NCI-H2227 (cell line): ENCODE data around the gene SUGCT.

Experiments used
- DNase-seq: peaks from one replicate; lab custom pipeline; 2025; ENCODE audit not compliant: unreplicated experiment; lab: John Stamatoyannopoulos, UW

SUGCT gene

DNA sequence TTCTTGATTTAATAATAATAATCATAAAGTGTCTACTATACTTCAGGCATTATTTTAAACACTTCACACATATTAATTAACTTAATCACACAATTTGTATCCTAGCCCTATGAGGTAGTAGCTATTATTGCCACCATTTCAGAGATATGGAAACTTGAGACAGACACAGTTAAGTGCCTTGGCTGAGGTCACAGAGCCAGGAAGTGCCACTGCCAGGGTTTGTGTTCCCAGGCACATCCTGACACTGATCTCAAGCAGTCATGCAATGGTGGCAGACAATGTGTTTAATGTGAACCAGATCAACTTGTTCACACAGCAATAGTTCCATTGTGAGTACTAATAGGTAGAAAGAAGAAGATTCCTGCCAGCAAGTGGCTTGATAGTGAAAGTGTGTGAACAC lies 666.0 kb downstream of the SUGCT start:
- DNase-seq: no peak

DNA sequence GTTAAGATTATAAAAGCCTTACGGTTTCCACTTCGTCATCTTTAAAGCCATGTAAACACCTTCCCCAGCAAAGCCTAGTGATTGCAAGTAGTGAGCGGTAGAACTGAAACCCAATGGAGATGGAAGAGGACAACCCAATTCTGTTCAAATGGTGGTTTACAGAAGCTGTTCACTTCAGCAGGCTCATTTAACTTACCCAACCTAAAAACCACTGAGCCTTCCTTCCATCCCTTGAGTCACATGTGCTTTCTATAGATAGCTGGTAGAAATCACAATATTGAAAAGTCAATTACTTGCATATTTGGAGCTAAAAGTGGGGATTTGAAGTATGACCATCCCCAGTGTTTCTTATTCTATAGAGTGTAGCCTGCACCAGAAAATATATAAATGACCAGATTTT lies 667.7 kb downstream of the SUGCT start:
- no peak for DNase-seq

DNA sequence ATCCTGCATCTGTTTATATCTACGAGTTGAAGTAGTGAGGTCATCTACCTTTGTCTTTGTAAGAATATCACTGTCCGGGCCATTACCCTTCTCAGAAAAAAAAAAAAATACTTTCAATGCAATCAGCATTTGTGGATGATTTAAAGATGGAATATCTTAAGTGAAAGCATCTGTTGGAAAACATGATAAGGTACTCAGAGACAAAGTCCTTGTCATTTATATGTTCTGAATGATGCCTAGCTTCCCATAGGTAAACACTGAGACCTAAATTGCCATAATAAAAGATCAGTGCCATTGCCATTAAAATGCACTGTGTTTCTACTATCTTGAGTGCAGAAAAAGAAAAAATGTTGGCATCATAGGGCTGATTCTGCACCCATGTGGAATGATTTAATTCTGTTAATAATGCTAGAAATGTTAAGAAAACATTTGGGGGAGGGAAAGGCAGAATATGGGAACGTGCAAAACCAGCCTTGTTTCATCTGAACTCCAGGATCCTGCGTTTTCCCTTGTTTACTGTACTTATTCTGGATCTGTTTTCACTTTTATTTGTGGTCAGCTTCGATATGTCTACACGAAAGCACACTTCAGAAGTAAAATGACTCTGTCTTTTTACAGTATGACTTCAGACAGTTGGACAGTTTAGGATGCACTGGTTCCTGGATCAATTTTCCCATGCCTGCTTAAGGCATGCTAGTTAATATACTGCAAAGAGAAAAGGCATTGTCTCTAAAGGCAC lies 669.8 kb downstream of the SUGCT start:
- DNase-seq: no peak

DNA sequence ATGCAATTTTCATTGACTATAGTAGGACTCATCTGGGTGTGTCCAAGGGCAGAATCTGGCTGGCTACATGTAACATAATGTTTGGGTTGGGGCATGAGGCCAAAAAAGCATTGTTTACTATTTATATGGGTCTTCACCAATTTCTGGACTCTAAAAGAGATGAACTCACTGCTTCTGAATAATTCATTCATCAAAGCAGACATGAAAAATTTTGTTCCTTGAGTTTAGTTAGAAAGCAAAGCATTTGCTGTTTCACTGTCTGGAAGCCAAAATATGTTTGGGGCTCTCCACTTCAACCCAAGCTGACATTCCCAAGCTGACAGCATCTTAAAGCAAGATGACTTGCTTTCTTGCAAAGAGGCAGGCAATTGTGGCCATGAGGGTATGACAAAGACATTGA lies 670.6 kb downstream of the SUGCT start:
- no peak for DNase-seq

DNA sequence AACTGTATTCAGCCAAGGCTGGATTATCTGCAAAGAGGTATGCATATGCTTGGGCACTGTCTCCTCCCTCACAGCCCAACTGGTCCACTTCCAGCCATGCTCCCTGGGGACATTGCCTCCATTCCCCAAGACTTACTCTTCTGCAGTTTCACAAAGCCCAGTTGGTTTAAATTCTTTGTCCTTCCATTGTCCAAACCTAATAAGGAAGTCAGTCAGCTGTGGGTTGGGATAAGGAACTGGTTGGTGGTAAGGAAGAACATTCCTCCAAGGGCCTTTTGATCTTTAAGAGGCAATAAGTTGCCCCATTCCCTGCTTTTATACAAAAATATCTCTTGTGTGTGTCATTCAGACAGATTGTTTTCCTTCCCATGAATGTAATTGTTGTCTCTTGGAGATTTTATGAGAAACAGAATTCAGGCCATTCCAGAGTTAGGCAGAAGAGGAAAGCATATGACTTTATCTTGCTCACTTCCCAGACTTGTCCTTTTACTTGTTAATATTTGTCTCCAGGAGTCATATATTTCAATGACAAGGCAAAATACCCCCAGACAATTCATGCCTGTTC lies 673.7 kb downstream of the SUGCT start:
- DNase-seq: no peak

DNA sequence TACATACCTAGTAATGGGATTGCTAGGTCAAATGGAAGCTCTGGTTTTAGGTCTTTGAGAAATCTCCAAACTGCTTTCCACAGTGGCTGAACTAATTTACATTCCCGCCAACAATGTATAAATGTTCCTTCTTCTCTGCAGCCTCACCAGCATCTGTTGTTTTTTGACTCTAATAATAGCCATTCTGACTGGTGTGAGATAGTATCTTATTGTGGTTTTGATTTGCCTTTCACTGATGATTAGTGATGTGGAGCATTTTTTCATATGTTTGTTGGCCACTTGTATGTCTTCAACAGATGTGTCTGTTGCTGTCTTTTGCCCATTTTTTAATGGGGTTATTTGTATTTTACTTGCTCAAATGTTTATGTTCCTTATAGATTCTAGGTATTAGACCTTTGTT lies 675.5 kb downstream of the SUGCT start:
- no peak for DNase-seq

DNA sequence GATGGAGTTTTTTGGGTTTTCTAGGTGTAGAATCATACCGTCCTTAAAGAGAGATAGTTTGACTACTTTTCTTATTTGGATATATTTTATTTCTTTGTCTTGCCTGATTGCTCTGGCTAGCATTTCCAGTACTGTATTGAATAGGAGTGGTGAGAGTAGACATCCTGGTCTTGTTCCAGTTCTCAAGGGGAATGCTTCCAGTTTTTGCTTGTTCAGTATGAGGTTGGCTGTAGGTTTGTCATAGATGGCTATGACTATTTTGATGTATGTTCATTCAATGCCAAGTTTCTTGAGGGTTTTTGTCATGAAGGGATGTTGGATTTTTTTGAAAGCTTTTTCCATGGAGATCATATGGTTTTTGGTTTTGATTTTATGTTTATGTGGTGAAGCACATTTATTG lies 676.9 kb downstream of the SUGCT start:
- no peak for DNase-seq

DNA sequence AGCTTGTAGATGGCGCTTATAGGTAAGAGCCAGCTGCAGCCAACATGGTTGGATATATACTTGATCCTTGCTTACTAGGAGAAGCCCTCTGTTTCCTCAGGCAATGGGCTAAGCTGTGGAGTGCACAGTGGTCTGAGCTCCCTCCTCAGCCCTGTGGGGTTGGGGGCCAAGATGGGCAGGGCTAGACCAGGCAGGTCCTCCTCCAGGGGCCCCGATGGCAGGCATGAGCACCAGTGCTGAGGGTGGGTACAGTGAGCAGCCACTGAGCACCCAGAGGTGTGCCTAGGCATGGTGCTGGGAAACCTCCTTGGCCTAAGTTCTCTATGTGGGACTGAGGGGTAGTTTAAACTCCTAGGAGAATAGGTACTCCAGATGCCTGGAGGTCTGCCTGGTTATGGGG lies 680.2 kb downstream of the SUGCT start:
- DNase-seq: no peak

DNA sequence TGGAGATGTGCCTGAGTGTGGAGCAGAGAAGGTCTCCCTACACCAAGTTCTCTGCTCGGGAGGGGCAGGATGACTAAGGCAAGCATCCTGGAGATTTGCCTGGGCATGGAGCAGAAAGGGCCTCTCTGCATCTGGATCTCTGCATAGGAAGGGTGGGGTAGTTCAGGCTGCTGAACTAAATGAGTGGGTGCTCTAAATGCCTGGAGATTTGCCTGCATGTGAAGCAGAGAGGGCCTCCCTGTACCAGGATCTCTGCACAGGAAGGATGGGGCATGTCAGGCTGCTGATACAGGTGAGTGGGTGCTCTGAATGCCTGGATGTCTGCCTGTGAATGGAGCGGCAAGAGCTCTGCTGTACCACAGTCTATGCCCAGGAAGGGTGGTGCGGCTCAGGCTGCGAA lies 680.7 kb downstream of the SUGCT start:
- no peak for DNase-seq

DNA sequence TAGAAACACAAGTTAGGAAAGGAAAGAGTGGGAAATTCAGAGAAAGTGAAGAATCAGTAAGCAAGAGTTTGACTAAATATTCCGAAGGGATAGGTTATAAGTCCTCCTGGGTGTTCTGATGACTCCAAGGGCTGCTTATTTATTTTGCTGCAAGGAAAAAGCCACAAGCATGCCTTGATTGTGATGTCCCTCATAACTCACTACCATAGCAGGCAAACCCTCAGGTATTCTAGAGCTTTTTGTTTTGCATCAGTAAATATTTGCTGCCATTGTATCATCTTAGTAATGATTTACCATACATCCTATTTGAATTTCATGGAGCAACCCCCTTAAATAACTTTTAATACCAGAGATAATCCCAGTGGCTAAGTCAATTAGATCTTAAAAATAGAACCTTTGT lies 688.1 kb downstream of the SUGCT start:
- no peak for DNase-seq

DNA sequence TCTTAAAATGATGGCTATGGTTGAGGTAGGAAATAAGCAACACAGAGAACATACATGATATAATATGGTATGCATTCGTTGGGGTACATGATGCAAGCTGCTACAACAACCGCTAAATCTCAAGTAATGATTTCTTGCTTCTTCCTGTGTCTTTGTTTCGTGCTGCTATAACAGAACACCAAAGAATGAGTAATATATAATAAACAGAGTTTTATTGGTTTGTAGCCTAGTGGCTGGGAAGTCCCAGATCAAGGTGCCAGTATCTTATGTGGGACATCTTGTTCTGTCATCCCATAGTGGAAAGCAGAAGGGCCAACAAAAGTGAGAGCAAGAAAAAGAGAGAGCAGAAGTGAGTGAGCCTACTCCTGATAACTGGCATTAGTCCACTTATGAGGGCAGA lies 689.7 kb downstream of the SUGCT start:
- DNase-seq: no peak

DNA sequence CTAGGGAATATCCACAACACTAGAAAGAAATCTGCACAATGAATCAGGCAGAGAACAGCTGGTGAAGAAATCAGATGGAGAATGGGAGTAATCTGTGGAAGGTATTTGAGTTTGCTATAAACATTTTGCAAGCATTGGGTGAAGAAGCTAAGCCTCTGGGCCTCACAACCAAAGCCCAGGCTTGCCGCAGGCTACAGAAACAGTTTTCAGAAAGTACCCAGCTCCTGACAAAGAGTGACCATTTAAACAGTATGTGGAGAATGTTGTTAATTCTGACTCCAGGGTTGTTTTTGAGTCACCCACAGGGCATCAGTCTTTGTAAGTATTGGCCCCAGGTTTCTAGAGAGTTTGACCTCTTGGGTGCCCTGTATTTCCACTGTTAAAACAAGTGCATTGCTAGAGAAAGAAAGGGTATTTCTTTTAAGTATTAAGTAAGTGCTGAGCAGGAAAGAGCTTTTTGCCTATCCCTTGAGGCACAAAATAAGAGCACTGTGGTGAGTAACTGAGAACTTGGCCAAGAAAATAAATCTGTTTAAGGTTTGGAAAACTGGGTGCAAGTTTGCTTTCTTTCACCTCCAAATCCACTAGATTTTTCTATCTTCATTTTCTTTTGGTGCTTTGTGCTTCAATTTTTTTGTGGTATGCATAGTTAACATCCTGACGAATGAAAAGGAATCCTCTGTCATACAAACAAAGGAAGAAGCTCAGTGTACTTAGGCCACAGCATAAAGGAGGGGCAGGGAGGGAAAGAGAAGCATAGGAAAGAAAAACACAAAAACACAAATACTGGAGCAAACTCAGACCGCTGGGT lies 691.8 kb downstream of the SUGCT start:
- no peak for DNase-seq

DNA sequence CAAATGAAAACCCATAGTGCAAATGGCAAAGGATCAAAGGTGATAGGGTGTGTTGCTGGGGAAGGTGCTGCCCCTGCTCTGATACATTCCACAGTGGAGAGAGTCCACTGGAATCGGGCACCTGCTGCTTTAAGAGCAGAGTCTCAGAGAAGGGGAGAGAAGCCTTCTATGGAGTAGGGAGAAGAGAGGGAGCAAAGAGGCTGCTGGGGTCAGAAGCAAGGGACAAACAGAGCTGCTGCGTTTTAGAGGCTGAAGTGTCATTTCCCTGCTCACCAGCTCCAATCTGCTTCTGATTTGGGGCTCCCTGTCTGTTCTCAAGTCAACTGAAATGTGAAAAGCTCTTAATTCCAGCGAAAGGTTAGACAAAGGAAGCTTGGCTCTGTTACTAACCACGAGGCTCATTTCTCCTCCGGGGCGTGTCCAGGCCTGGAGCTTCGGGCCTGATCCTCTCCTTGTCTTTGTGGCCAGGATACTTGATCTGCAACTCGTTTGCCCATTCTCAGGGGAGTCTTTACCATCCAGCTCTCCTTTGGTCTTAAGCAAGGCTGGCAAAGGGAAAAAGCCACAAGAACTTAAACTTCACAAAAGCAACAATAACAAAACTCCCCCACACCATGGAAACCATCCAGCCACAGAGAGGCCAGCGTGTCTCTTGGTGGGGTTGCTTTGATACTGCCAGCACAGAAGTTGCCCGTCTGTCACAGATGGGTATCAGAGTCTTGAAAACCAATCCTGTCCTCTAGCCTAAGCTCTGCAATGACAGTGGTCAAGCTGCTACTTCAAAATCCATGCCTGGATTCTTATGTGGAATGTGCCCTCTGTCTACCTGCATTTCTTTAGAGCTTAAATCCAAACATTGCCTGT lies 692.6 kb downstream of the SUGCT start:
- DNase-seq: no peak

DNA sequence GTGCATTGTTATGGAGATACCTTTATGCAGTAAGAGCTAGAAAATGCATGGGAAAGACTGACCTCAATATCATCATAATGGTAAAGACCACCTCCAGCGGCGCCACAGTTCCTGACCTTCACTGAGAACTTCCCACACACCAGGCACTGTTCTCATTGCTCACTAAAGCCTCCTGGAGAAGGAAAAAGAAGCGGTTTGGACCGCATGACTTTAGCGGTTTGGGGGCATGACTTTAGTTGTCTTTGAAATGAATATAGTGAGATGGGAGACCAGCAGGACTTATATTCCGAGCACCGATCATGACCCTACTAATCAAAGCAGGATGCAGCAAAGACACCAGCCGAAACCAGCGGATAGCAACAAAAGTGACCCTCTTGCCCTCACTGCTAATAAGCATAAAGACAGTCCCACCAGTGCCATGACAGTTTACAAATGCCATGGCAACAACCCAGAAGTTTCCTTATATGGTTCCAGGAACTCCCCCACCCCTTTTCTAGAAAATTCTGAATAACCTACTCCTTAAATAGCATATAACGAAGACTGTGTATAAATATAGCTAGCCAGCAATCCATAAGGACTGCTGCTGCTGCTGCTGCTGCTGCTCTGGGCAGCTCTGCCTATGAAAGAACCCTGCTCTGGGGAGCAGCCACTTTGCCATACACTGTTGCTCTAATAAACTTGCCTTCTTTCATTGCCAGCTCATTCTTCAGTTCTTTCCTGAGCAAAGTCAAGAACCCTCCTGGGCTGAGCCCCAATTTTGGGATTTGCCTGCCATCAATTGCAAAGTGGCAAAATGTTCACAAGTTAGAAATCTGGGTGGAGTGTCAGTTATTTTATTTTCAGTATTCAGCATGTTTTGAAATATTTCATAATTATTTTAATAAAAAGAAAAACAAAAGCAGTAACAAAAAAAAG lies 694.1 kb downstream of the SUGCT start:
- no peak for DNase-seq

DNA sequence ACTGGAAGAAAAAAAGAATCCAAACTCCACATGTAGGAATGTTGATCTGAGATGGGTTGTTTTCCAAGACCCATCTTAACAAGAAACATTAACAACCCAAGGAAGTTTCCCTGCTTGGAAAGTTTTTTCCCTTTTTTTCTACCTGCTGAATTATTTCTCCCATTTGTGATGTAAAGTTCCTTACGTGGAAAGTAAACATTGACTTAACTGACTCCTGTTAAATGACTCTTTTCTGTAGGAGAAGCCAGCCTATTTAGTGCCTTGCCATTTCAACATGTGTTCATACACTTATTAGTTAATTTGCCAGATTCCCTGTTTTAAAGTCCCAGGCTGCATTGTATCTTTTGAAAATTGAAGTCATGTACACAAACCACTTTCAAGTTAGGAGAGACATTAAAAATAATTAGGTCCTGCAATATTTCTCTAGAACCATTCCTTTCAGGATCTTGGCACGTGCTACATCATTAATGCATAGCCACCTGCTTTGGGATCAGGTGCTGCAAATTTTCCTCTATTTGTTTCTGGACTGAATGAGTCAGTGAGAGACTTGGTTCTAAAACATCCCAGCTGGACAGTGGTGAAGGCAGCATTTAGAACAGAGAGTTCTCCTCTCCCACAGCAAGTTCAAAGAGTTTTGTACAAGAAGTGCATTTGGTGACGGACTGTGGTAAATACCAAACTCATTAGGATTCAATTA lies 698.5 kb downstream of the SUGCT start:
- DNase-seq: no peak

DNA sequence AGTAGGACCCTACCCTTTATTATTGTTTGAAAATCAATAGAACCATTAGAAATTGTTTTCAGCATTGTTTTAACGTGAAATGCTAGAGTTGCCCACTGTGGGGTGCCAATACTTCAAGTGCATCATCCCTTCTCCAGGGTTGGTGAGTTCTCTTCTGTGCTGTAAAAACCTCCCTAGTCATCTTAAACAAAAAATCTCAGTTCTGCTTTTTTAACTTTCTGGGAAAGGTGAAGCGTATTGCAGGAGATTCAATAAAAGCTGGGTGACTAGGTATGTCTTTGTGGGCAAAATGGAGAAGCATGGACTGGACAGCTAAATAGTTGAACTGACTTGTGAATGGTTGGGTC lies 699.1 kb downstream of the SUGCT start:
- DNase-seq: no peak

DNA sequence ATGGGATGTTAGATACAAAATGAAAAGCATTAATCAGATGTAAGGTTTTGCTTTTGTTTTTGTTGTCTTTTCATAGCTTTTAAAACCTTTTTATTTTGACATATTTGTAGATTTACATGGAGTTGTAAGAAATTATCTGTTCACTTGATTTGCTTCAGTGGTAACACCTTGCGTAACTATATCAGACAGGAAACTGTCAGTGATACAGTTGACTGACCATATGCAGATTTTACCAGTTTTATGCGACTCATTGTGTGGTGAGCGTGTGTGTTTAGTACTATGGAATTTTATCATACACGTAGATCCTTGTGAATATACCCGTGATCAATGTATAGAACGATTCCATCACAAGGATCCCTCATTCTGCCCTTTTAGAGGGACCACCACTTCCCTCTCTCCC lies 701.4 kb downstream of the SUGCT start:
- DNase-seq: no peak

DNA sequence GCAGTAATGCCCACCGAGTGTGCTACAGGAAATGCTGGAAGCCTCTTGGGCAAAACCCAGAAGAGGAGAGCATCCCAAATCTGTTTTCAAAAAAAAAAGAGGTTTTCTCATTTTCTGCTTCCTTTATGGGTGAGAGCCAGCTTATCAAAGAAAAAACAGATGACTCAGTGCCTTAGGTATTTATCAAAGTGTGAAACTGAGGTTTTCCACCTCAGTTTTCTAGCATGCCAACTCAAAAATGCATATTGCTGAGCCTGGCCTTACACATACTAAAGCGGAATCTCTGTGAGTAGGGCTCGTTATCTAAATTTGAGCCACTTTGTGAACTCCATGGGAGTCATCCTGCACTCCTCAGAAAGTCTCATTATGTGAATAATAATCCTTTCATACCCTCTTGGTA lies 705.1 kb downstream of the SUGCT start:
- DNase-seq: no peak

DNA sequence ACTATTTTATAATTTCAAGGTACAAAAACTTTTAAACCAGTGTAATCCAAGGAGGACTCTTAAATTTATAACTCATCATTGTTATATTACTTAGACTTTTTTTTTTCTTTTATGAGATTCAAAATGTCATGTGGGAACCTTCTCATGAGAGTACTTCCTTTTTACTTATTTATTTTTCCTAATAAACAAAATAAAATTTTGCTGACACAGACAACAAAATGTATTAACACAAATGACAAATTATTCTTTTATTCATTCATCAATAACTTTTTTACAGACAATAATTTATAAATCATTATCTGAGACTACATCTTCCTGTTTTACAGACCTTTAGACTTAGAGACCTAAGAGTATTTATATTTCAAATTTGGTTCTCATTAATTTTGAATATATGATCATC lies 706.2 kb downstream of the SUGCT start:
- no peak for DNase-seq

DNA sequence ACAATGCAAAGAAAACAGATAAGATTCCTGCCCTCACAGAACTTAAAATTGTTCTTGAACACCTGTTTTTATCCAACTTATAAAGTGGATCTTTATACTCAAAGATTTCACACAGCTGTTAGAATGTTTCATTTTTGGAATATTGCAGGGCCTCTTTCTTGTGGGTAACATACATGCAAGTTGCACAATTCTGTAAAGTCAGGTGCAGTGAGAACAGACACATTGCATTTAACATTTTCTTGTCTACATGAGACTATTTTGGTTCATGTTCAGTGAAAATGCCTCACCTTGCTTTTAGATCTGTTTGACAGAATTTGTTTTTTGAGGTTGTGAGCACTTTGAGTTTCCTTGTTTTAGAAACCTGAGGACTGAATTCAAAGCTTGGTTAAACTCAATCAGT lies 707.8 kb downstream of the SUGCT start:
- no peak for DNase-seq
